NCI-H2081 (cell line): ENCODE measurements around the gene PACRG.

Experiments
- DNase-seq, 2 experiments: peaks; one replicate each; lab custom pipeline; 2025; lab: John Stamatoyannopoulos, UW

Gene PACRG

DNA sequence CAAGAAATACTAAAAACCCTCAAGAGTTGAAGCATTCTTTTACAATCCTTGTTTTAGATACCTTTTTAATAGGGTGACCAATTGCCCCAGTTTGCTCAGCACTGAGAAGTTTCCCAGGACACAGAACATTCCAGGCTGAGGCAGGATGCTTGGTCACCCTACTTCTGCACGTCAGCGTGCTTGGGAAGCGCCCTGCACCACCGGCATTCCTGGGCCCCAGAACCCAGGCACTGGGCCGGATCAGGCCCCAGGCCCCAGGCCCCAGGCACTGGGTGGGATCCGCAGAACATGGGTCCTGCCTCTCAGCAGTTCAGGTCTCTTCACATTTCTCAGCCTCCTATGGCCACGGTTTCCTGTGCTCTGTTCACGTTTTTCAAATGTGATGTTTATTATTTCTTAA lies 472.9 kb downstream of the PACRG start:
- no peak for DNase-seq

GRCh38 chr6:163201855-163202254 lies 474.1 kb downstream of the PACRG start:
- no peak for DNase-seq

GRCh38 chr6:163206196-163206595 lies 478.4 kb downstream of the PACRG start:
- DNase-seq, result no peak

- DNase-seq, result no peak
These were observed 479.9 kb downstream of the PACRG start for GRCh38 chr6:163207431-163208383.

DNA sequence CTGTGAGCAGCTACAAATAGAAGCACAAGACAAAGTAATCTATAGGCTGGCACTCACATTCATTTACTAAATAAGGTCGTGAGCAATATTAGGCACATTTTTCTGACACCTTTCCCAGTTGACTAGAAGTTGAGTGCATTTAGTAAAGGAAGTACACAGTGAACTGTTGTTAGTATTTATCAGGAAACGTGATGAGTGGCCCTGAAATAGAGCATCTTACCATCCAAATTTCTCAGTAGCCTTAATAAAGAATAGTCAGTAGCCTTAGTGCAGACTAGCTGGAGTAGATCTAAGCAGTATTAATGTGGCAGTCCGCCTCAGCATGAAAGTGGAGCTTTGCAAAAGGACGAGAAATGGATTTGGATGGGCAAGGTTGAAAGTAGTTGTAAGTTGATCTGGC lies 481.2 kb downstream of the PACRG start:
- DNase-seq, result no peak

DNA sequence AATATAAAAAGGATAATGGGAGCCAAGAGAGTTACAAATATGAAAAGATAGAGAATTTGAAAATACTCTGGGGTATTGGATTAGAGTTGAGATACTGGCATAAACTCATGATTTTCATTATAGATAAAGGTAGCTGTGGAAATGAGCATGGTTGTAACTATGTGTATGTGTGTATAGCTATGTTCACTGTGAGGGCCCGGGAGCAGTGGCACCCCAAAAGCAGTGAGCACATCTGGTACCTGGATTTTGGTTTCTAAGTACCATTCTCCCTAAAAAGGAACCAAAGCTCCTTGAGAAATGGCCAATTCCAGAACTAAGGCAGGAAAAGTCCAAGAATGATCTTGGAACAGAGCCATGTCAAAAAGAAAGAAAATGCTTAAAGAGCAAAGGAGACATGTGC lies 484.3 kb downstream of the PACRG start:
- no peak for DNase-seq

GRCh38 chr6:163214259-163214658 lies 486.5 kb downstream of the PACRG start:
- no peak for DNase-seq

DNA sequence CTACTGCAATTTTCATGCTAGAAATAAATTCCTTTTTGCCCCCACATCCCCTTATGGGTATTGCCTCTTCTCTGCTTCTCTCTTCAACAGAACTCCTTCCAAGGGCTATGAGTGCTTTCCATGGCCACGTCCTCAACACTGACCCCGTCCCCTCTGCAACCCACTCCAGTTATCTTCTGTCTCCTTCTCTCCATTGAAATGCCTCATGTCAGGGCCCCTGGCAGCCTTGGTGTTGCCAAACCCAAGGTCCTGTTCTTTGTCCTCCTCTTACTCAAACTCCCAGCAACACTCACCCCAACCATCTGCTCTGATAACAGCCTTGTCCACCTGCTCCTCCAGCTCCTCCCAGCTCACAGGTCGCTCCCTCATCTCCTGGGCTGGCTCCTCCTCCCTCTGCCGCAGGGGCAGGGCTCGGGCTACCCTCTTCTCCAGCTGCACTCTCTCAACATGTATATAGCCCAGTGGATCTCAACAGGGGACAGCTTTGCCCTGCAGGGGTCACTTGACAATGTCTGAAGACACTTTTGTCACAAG lies 490.7 kb downstream of the PACRG start:
- no peak for DNase-seq

DNA sequence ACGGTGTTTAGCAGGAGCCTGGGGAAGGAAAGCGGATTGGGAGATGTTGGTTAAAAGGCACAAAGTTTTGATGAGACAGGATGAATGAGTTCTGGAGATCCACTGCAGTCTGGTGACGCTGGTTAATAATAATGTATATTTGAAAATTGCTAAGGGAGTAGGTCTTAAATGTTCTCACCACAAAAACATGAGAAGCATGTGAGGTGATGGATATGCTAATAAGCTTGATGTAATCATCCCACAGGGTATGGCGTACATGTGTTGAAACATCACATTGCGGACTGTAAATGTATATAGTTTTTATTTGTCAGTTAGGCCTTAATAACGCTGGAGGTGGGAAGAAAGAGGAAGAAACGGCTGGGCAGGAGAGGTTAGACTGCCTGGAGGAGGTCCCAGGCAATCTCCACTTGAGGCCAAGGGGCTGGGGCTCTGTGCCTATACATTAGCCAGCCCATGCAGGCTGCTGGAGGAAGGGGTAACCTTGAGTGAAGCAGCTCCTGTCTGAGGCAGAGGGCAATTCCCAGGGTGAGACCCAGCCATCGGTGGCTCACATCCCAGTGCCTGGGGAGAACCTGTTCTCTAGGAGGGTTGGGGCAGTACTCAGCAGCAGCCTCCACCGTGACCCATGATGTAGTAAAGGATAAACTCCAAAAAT lies 498.5 kb downstream of the PACRG start:
- DNase-seq, result no peak

- DNase-seq, result no peak
These were observed 499.2 kb downstream of the PACRG start for GRCh38 chr6:163226836-163227485.

DNA sequence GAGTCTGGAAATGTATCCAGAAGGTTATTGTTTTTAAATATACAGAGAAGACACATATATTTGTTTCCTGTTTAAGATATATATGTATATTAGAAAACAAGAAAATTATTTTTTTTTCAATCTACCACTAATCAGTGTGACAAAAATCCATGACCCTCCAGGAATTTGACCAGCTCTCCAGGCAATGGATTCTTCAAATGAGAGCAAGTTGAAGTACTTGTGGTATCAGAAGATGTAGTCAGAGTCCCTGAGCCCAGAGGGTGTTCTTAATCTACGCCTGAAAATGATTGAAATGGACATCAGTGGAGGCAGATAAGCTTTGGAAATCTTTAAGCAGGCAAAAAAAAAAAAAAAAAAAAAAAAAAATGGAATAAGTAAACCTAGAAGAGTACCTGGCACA lies 500.3 kb downstream of the PACRG start:
- DNase-seq, result no peak

DNA sequence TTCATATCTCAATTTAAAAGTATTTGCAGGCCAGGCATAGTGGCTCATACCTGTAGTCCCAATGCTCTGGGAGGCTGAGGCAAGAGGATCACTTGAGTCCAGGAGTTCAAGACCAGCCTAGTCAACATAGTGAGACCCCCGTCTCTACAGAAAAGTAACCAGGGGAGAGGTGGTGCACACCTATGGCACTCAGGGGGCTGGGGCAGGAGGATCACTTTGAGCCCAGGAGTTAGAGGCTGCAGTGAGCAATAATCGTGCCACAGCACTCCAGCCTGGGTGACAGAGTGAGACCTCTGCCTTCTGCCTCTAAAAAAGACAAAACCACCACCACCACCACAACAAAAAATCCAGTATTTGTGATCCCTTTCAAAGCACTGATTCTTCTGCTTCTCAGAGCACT lies 501.3 kb downstream of the PACRG start:
- no peak for DNase-seq

DNA sequence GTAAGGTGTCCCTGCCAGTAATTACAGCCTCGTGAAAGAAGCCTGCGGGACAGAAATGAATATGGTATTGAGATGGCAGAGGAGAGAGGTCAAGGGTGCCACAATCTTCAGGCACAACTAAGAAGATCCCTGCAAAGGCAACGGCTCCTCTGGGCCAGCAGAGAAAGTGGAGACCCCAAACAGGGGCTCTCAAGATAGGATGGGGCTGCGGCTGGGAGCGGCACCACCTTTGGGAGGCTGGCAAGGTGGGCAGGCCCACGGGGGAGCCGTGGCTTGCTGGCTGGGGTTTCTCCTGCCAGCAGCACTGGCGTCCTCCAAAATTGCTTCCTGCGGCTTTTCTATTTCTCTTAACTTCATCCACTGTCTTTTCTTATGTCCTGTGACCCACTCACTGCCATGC lies 503.1 kb downstream of the PACRG start:
- no peak for DNase-seq

DNA sequence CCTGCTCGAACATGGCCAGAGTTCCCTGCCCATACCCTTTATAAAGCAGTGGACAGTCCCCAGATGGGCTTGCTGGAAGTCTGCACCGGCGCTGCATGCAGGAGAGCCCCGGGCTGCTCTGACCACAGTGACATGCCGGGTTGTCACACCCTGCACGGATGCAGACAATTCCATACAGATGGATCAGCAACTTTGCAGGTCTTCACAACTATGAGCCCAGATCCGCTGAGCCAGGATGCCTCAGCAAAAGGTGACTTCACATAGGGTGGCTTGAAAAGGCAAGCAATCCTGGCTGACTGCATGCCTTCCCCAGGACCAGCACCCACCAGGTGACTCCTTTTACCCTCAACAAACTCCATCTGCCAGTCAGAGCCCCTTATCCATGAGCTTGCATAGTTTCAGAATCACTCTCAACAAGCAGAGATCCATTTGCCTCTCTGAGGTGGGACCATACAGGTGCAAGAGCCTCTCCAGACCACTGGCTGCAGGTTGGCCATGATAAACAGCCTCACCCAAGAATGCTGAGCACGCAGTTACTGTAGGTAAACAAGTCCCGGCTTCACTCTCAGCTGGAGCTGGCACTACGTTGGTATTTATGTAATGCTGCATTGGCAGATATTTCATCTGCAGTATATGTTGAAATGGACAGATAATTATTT lies 503.7 kb downstream of the PACRG start:
- no peak for DNase-seq

GRCh38 chr6:163232015-163232523 lies 504.3 kb downstream of the PACRG start:
- no peak for DNase-seq

GRCh38 chr6:163232649-163233048 lies 504.9 kb downstream of the PACRG start:
- DNase-seq, result no peak

DNA sequence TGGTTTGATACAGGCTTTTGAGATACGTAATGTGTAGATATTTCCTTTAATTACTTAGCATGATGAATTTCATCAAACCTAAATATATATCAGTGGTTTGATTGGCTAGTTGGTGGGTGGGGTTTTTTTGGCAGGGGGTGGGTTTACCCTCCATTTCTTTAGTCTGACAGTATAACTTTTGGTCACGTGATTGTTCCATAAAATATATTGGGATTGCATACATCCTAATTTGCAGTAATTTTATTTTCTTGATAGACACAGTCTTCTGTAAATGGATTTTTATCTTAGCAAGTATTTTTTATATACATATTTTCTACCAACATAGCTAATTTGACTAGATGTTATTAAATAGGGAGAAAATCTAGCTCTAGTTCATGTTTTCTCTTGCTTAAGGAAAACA lies 509.3 kb downstream of the PACRG start:
- DNase-seq, result no peak

GRCh38 chr6:163239572-163240340 lies 512.0 kb downstream of the PACRG start:
- DNase-seq, result no peak

- DNase-seq, result no peak
These were observed 512.8 kb downstream of the PACRG start for GRCh38 chr6:163240556-163240955.

DNA sequence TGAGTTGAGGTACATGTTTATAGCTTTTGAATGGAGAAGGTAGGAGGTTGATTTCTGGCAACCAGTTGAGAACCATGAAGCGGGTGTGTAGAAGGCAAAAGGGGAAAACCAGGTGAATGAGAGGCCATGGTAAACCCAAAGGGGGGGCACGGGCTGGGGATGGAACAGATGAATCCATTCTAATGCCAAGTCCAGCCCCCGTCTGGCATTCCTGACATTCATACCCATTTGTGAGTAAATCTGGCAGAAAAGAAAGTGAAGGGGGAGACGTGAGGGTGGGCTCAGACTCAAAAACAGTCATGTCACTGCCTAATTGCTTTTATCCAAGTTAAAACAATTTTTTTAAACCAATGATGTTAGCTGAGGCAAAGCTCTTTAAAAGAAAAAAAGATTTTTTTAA lies 513.9 kb downstream of the PACRG start:
- DNase-seq, result no peak

DNA sequence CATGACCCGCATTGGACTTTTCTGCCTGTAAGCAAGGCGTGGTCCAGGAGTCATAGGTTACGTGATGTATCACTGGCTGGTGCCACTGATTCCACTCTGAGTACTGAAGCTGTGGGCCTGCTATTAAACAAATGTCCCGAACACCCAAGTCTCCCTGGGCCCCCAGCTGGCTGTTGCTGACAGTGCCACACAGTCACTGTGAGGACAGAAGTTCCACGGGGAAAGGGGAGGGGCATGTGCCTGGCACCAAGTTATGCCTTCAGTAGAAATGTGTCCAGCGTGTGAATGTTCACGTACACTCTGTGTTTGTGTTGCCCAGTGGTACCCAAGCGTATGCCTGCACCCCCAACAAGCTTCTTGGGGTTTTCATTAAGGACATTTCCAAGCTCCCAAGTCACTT lies 515.3 kb downstream of the PACRG start:
- no peak for DNase-seq
